DMS153 treated with DMSO at 0.1 percent for 48 hours (cell line): ENCODE results near the gene TMEM97.
"Not testable (repeated sequence)": the region's sequence is repeated elsewhere in the genome, so short reads cannot be mapped to it uniquely, and the experiment has no call there.

Experiments used
- DNase-seq: peaks from one replicate; lab custom pipeline; 2025; ENCODE audit not compliant: unreplicated experiment; lab: John Stamatoyannopoulos, UW

The TMEM97 gene

DNA sequence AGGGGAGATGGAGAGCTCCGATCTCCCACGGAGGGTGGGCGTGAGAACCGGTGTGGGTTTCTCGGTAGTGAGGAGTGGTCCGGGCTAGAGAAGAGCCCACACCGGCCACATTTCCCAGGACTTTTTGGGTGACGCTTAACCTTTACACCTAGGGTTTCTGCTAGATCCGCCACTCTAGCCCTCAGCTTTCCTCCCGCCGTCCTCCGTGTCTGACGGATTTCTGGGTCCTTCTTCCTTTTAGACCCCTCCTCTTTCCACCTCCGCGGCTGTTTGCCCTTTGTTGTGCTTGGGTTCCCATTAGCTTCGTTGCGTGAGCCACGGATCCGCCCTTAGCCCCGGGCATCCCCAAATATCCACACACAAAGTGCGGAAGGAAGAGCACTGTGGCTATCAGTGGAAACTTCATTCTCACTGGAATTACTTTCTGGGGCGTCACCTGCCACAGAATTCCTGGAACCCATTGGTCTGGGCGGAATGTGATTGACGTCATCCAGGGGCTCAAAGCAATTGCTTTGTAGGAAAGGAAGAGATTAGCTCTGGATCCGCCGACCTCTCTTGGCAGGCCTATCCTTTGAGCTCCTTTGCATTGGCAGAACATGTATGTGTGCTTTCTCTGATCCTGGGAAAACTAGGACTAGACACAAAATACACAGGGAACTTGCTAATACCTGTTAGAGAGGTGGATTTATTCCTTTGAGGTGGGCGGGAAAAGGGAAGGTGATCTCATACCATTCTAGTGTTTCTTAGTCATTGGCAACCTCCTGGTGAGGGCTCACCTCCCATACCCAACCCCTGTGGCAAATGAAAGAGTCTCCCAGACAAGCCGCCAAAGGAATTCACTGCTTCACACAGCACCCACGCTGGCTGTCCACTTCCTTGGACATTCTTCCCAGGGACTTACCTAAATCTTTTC, 17.2 kb downstream of the TMEM97 start:
- DNase-seq = no peak

DNA sequence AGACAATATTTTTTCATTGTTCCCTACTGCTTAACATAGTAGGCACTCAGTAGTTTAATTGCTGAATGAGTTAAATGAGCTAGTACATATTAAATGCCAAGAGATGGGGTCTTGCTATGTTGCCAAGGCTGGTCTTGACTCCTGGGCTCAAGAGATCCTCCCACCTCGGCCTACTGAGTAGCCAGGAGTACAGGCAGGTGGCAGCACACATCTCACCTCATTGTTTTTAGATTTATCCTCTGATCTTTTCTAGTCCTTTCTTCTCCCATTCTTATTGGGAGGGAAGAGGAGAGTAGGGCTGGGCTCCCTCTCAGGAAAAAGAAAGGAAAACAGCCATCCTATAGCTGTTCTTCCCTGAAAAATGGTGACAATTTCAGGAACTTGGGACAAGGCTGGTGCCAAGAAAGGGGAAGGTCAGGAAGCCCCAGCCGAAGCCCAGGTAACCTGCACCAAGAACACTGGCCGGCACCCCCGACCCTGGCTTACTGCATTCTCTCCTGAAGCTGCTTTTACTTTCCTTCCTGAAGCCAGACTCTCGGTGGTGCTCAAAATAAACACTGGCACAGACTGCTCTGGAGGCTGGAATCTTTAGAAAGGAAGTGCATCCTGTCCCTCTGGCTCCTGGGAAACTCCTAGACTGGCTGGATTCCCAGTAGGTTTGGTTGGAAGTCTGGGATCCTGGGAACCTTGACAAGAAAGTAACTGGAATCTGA, 19.2 kb downstream of the TMEM97 start:
- DNase-seq = no peak

DNA sequence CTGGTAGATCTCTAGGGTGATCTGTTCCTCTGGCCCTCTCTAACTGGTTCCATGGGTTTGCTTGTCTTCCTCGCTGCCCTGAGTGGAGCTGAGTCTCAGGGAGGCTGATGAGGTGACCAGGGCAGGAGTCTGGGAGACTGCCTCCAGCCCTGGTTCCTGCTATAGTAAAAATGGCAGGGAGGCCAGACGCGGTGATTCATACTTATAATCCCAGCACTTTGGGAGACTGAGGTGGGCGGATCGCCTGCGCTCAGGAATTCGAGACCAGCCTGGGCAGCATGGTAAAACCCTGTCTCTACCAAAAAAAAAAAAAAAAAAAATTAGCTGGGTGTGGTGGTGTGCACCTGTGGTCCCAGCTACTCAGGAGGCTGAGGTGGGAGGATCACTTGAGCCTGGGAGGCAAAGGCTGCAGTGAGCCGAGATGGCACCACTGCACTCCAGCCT, 19.8 kb downstream of the TMEM97 start:
- DNase-seq = not testable (repeated sequence)

GRCh38 chr17:28339431-28339830, 20.4 kb downstream of the TMEM97 start:
- no peak for DNase-seq

GRCh38 chr17:28340374-28340773, 21.4 kb downstream of the TMEM97 start:
- DNase-seq = no peak

- no peak for DNase-seq
Observed at GRCh38 chr17:28341516-28341915, 22.5 kb downstream of the TMEM97 start.

GRCh38 chr17:28342313-28342712, 23.3 kb downstream of the TMEM97 start:
- no peak for DNase-seq

- DNase-seq = no peak
Observed at GRCh38 chr17:28343491-28343932, 24.5 kb downstream of the TMEM97 start.

DNA sequence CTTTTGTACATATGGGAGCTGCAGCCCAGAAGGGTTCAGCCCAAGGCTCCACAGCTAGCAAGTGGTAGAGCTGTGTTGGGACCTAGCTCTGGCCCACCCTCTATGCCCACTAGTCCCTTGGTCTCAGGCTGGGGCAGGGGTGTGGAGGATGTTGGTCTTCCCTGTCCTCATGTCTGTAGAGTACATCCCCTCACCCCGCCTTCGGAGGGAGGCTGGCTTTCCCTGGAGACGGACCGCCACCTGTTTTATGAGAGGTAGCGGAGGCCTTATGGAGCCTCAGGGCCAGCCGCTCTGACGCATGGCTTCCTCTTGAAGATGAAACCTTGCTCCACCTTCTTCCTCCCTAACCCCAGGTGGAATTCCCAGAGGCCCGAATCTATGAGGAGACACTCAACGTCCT, 25.0 kb downstream of the TMEM97 start:
- no peak for DNase-seq

DNA sequence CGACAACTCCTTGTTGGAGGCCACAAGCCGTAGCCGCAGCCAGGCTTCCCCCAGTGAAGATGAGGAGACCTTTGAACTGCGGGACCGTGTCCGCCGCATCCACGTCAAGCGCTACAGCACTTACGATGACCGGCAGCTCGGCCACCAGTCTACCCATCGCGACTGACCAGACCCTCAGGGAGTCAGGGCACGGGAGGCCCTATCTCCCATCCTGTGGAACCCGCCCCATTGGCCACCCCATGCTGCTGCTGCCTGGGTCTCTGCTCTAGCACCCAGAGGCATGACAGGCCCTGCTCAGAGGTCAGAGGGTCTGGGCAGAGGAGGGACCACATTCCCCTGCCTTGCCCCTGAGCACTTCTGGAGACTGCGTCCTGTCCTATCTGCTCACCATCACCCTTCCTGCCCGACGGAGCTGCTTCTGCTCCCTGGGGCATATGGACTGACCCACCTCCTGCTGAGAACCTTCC, 25.5 kb downstream of the TMEM97 start:
- no peak for DNase-seq

- DNase-seq = no peak
Observed at GRCh38 chr17:28345419-28346198, 26.6 kb downstream of the TMEM97 start.

GRCh38 chr17:28346199-28346580, 27.2 kb downstream of the TMEM97 start:
- no peak for DNase-seq

- DNase-seq = no peak
Observed at GRCh38 chr17:28346746-28347246, 27.8 kb downstream of the TMEM97 start.

- DNase-seq = no peak
Observed at GRCh38 chr17:28347261-28347891, 28.4 kb downstream of the TMEM97 start.

DNA sequence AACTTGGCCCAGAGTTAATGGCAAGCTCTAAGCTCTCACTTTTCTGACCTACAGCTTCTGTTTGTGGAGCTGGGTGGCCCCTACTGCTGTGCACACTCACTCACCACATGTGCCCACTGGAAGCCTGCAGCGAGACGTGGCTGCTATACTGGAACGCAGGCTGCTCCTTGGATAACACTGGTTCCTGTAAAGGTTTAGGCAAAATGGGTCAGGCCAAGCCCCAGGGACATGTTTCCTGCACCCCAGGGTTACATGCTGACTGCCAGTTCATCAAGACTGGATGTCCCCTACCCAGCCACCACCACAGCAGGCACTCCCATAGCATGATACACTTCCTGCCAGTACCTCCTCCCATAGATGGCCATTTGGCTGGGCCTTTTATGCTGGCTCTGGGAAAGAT, 30.0 kb downstream of the TMEM97 start:
- DNase-seq = no peak

DNA sequence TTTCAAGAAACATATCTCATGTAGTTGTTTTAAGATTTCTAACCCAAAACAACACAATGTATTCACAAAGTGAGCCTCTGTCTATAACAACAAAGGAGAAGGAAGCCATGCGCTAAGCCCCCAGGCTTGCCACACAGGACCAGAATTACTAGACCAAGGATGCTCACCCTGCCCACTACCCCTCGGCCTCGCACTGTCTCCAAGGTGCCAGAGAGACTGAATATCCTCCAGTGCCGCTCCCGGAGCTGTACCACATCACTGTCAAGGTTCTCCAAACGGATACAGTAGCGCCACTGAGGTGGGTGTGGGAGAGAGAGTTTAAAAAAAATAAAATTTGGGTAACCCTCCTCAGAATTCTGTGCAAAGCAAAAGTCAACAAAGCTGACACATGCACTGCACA, 31.3 kb downstream of the TMEM97 start:
- DNase-seq = no peak

DNA sequence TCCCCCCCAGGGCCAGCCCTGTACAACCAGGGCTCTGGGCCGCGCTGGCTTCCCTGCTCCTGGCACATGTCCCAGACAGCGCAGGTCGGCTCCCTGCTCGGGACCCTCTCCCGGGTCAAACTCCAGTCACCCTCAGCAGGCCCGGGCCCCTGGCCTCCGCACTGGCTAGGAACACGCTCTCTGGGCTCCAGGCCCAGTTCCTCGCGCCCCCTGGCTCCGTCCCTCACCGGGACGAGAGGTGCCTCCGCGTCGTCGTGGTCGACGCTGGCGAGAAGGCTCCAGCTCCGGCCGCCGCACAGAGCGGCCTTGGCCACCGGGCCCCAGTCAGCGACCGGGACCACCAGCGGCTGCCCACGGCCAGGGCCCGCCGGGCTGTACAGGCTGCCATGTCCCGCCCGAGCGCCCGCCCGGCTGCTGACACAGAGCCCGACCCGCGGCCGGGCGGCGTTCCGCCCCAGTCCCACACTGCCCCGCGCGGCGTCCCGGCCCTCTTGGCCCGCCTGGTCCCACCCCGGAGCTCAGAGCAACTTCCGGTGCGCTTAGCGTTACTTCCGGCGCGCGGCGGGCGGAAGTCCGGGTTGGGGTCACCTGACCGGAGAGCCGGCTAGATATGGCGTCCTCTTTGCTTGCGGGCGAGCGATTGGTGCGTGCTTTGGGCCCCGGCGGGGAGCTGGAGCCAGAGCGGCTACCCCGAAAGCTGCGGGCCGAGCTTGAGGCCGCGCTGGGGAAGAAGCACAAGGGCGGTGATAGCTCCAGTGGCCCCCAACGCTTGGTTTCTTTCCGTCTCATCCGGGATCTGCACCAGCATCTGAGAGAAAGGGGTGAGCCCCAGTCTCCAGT, 38.3 kb downstream of the TMEM97 start, which contains the start of gene POLDIP2:
TSS of gene POLDIP2 (minus strand) at position 467 of the 840 bp plus-strand sequence. CDS start at position 388, 79 bp downstream.
- peak; percentile 82 for DNase-seq

GRCh38 chr17:28357901-28358197, 38.8 kb downstream of the TMEM97 start:
- no peak for DNase-seq

- DNase-seq = no peak
Observed at GRCh38 chr17:28363186-28363585, 44.2 kb downstream of the TMEM97 start.
